T-helper 22 cell (primary cell): ENCODE results near the gene NEDD8.
"Not testable (repeated sequence)": the region's sequence is repeated elsewhere in the genome, so short reads cannot be mapped to it uniquely, and the experiment has no call there.

Source experiments
- DNase-seq: peaks from one replicate; pipeline ENCODE4 v3.0.0-alpha.2; 2020; ENCODE audit warnings: low read depth

The NEDD8 gene

DNA sequence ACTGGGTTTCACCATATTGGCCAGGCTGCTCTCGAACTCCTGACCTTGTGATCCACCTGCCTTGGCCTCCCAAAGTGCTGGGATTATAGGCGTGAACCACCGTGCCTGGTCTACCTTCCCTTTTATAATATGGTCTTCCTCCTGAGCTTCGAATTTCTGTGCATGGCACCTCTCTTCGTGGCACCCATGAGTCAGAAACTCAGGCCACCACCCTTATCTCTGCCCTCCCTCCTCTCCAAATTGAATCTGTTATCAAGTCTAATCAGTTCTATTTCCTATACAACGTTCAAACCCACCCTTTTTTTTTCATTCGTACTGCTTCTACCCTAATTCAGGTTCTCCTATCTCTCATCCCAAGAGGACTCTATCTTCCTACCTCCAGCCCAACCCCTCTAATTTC is 15.3 kb upstream of the NEDD8 start:
- no peak for DNase-seq

DNA sequence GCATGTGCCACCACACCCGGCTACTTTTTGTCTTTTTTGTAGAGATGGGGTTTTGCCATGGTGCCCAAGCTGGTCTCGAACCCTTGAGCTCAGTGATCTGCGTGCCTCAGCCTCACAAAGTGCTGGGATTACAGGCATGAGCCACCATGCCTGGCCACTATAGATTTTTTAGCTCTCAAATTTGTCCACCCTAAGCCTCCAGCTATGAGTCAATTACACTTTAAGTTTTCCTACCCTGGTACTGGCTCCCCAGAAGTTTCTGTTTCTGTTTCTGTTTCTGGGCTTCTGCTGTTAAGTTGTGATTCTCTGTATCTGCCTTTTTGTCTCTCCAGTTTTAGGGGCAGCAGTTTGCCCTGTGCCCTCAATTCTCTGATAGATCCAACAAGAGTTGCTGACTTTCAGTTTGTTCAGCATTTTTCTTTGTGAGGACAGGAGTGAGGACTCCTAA is 14.6 kb upstream of the NEDD8 start:
- DNase-seq: no peak

DNA sequence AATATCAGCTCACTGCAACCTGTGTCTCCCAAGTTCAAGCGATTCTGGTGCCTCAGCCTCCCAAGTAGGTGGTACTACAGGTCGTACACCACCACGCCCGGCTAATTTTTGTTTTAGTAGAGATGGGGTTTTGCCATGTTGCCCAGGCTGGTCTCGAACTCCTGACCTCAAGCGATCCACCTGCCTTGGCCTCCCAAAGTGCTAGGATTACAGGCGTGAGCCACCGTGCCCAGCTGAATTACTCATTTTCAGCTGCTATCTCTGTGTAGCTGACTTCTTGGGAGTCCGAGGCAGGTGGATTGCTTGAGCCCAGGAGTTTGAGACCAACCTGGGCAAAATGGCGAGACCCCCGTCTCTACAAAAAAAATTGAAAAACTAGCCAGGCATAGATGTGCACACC is 13.2 kb upstream of the NEDD8 start:
- DNase-seq: not testable (repeated sequence)

- no peak for DNase-seq
Observed at GRCh38 chr14:24243336-24243836, 11.2 kb upstream of the NEDD8 start.

GRCh38 chr14:24241829-24242443 is 9.8 kb upstream of the NEDD8 start:
- DNase-seq: peak; percentile 88

DNA sequence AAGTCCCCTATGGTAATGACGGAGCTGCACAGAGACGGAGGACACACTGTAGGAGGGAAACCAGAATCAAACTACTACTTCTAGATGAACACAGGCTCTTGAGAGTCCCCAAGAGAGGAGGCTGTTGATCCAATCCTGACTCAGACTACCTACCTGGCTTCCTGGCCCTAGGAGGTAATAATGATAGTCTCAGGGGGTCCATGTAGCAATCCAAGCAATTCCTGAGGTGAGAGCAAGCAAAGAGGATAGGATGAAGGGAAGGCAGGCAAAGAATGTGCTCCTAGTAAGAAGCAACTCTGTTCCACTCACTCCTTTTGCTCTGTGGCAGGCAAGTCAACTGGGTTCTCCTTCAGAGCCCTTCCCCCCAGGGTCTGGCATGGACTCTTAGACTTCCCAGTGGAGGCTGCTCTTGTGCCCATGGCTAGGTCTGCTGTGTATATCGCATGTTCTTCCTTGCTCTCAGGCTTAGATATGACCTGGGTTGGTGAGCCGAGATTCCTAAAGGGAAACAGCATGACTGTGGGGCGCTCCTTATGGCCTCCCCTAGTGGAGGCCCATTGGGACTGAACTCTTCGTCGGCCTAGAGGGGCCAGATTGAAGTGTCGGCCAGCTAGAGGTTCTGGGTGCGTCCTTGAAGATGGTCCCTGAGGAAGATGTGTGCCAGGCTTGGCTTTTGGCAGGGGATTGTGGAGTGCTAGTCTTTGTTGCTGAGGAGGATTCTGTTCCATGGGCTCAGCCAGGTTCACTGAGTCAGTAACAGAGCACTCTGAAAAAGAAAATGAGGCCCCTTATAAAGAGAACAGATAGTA is 8.1 kb upstream of the NEDD8 start:
- no peak for DNase-seq

GRCh38 chr14:24238527-24239037 is 6.4 kb upstream of the NEDD8 start:
- DNase-seq: no peak

GRCh38 chr14:24238123-24238522 is 6.0 kb upstream of the NEDD8 start:
- DNase-seq: no peak

DNA sequence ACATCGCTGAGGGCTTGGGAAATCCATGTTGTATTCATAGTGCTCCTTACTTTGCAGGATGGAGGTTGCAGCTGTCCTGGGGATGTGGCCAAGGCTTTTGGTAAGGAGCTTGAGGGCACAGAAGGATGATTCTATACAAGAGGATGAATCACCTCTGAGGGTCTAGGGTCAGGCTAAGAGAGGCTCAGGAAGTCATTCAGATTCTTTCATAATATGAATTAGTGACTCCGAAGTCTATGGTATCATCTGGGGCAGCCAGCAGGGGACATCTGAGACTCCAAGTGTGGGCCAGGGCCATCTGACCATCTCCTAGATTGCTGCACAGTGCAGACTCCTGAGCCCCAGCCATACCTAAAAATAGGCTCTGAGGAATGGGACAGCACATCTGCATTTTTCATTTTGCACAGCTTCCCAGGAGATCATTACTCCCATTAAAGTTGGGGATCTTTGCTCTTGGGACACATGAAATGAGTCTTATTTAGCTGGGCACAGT is 5.3 kb upstream of the NEDD8 start:
- DNase-seq: no peak

DNA sequence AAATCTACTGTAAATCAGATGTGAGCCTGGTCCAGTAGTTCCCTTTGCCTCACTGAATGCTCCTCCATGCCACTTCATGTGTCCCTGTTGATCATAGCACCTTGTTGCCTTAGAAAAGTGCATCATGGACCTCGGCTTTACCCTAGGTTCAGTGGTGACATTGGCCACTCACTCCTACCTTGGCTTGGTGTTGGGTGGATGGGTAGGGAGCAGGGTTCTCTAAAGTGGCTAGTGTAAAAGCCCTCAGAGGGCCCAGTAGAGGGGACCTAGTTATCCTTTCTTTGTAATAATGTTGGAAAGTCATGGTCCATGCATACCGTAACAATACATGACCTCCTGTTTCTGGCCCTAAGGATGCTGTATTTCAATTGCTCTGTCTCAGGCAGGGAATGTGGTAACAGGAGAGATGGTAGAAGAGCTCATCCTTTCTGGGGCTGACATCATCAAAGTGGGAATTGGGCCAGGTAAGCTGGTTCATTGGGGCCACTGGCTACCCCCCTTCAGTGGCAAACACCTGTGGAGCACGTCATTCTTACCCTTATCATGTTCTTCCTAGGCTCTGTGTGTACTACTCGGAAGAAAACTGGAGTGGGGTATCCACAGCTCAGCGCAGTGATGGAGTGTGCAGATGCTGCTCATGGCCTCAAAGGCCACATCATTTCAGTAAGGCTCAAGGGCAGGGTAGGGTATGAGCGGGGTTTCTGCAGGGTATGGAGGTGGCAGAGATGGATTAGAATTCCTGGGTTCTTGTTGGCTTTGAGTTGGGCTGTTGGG is 4.7 kb upstream of the NEDD8 start:
- no peak for DNase-seq

DNA sequence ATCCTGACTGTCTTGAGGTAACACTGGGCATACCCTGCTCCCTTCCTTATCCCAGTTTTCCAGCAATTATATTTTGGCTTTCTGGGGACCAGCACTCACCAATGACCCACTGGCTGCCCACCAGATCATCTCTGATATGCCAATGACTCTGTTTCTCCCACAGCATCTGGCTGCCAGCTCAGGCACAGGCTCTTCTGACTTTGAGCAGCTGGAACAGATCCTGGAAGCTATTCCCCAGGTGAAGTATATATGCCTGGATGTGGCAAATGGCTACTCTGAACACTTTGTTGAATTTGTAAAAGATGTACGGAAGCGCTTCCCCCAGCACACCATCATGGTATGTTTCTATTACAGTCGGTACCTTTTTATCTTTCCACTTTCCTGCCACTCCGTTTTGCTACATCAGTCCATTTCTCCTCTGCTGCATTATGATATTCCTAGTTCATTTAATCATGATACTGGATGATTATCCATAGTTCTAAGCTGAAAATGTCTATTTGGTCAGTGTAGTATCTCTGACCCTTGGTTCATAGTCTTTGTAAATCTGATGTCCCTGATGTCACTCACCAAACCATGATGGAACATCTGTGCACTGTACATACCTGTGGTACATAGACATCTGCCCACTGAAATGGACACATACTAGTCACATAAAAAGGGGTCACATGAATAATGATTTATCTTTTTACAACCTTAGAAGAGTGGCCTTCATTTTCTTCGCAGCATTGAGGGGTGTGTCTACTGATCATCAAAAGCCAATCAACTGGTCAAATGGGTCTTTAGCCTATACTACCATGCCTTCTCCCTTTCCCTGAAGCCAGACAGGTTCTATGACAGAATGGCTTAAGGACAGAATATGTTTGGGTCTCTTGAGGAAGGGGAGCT is 3.9 kb upstream of the NEDD8 start:
- no peak for DNase-seq

DNA sequence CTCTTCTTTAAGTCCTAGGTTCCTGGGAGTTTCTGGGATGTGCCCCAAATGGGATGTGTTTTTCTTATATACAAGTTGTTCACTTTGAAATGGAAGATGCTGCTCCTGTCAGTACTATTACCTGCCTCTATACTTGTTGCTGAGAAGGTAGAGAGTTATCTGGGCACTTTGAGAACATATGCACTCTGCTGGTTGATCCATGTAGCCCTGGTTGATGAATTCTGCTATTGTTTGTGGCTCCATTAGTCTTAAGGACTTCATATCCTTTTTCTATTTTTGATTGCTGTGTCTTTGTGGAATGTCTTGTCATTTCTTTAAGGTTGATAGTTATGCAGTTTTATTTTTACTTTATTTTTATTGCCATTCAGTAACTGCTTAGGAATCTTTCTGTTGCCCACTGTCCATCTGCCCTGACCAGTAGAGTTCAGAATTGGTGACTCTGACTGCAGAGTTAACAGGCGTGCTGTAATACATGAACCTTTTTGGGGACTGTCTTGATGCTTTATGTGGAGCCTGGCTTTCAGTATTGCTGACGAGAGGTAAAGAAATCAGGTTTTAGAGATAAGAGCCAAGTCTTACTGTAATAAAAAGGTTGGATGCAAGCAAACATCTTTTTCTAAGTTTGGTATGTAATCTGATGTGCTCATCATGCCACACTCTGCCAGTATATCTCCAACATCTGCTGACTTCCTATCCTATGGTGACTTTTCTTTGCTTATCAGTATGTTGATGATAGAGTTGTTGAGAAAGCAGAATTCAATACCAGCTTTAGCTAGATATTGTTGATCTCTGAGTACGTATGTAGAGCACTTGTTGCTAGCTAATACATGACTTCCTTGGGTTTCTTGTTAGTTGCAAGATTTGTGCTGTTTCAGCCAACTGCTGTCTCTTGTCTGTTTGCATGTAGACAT is 2.2 kb upstream of the NEDD8 start:
- no peak for DNase-seq

DNA sequence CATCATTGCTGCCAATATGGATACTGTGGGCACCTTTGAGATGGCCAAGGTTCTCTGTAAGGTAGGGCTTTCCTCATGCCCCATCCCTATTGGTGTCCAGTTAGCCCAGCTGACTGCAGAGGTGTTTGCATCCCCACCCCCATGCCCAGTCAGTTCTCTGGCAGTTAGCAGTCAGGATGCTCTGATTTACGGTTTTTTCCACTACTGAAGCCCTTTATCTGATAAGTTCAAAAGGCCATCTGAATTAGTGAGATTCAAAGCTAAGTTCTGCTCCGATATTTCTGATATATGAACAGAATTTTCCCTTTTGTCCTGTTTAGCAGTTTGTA is 1.3 kb upstream of the NEDD8 start:
- DNase-seq: no peak

DNA sequence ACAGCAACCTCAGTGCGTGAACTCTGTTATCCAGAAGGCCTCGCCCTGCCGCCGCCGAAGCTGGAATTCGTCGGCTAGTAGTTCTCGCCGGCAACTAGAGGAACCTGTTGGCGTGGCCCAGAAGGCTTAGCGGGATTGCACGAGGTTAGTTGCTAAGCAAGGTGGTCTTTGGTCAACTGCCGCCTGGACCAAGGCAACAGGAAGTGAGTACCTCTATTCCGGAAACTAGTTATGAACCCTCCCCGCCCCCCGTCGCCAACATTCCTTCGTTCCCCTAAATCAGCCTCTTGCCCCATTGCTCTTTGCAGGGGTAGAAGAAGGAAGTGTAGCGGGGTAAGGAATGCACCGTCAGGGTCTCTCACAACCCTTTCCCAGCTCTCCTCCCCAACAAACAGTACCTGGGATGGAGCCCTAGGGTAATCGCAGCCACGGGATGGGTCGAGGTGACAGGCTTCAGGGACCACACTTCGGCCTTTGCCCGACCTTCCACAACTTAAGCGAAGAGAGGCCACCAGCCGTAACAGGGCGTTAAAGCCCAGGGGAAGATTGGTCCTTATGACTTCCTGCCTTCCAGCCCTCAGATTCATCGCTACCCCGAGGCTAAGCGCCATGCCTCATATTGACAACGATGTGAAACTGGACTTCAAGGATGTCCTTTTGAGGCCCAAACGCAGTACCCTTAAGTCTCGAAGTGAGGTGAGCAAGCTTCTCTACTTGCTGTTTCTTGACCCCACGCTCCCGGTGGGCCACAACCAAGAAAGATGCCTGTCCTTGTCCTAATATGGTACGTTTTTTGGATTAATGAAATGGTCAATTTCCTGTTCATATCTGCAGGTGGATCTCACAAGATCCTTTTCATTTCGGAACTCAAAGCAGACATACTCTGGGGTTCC is 724 bp upstream of the NEDD8 start, which contains the start of gene GMPR2:
Gene GMPR2 (plus strand): TSS at position 285 of the 893 bp plus-strand sequence. CDS start 325 bp downstream, at position 610.
- no peak for DNase-seq

- DNase-seq: no peak
Observed at GRCh38 chr14:24231263-24232120, 675 bp downstream of the NEDD8 start.

DNA sequence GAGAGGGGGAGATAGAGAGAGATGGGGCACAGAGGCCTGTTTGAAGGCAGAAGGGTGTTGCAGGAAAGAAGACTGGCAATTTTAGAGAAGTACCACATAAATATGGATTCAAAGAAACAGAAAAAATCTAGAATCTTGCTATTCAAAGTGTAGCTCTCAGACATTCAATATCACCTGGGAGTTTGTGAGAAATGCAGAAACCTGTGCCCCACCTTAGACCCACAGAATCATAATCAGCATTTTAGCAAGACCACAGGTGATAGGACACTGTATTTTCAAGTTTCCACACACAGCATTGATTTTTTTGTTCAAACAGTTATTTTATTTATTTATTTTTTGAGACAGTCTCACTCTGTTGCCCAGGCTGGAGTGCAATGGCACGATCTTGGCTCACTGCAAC is 3.3 kb downstream of the NEDD8 start:
- DNase-seq: no peak

DNA sequence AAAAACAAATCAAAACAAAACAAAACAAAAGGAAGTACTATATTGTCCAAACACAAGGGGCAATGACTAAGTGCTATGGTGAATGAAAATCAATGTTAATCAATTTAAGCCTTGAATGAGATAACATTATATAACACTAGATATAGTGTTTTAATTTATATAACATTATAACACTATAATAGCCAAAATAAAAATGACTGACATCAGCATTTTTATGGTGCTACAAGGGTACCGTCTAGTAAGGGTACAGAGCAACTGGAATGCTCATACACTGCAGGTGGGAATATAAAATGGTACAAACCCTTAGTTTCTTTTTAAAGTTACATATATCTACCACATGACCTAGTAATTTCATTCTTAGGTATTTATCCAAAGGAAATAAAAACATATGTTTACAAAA is 5.7 kb downstream of the NEDD8 start:
- no peak for DNase-seq

DNA sequence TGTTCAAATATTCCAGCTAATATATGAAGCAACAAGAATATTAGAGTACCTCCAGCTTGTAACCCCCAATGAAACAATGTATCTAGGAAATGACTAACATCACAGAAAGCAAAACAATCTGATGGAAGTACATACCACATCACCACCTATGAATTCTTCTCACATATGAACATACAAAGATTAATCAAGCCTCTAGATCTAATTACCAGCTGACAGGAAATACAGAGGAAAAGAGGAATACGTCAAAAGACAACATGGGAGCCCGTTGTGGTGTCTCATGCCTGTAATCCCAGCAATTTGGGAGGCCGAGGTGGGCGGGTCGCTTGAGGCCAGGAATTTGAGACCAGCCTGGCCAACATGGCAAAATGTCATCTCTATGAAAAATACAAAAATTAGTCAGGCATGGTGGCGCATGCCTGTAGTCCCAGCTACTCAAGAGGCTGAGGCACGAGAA is 7.5 kb downstream of the NEDD8 start:
- DNase-seq: no peak
